Limb (tissue), 2 donors: ENCODE measurements around the gene PADI3.

ENCODE experiments used
- DNase-seq, 2 donors: peaks; one replicate each; pipeline ENCODE4 v3.0.0-alpha.2; 2016; ENCODE audit errors: extremely low spot score in 2 of 2

The PADI3 gene, protein sequence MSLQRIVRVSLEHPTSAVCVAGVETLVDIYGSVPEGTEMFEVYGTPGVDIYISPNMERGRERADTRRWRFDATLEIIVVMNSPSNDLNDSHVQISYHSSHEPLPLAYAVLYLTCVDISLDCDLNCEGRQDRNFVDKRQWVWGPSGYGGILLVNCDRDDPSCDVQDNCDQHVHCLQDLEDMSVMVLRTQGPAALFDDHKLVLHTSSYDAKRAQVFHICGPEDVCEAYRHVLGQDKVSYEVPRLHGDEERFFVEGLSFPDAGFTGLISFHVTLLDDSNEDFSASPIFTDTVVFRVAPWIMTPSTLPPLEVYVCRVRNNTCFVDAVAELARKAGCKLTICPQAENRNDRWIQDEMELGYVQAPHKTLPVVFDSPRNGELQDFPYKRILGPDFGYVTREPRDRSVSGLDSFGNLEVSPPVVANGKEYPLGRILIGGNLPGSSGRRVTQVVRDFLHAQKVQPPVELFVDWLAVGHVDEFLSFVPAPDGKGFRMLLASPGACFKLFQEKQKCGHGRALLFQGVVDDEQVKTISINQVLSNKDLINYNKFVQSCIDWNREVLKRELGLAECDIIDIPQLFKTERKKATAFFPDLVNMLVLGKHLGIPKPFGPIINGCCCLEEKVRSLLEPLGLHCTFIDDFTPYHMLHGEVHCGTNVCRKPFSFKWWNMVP

DNA sequence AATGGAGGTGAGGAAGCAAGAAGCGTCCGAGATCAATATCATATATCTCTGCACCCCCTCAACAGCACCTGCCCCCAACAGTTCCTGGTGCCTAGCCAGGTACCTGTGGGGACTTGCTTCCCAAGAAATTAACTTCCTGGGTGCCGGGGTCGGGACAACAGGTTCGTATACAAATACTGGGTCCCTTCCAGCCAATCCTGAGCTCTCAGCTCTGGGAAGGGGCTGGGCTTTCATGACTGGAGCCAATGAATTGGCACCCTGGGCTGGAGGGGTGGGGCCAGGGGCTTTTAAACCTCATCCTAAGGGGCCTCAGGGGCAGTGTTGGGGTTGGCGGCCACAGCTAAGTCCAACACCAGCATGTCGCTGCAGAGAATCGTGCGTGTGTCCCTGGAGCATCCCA, at the start of gene PADI3:
TSS of gene PADI3 (plus strand) at position 318 of the 400 bp plus-strand sequence. CDS start at position 358, 40 bp downstream.
- no peak for DNase-seq

DNA sequence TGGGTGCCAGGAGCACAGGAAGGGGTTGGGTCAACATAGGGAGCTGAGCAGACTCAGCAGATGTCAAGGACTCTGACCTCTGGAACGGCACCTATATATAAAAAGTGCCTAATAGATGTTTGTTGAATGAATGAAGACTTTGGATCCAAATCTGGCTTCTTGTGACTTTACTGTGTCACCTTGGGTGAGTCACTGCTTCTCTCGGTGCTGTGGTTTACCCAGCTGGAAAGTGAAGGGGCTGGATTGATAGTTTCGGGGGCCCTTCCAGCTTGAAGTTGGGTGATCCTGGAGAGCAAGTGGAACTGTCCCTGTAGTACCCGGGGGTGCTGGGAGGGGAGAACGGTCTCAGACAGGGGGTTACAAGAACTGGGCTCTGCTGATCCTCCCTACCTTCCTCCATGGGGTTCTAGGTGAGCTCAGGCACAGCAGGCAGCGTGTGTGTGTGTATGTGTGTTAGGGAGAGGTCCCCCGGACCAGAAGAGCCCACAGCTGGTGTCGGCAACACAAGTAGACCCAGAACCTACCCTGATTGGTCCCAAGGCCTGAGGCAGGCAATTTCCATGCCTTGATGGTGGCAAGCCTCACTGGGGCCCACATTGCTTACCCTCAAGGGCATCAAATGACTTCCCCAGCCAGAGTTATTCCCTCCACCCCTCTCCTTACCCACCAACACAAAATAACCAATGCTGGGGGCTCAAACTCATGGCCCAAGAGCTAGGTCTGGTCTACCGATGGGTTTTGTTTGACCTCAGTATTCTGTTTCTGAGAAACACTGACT, 49.4 kb upstream of the PADI3 start:
- no peak for DNase-seq

DNA sequence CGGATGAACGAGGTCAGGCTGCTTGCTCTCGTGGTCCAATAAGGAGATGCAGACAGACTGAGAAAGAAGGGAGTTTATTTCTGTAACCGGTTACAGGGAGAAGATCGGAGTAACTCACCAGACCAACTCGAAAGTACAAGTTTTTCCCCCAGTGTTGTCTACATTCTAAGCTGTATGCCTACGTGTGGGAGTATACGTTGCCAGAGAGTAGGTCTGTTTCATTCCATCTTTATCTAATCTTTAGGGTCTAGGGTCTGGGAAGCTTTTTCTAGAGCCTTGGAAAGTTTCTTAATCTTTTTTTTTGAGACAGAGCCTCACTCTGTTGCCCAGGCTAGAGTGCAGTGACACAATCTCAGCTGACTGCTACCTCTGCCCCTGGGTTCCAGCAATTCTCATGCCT, 48.7 kb upstream of the PADI3 start:
- DNase-seq = no peak

DNA sequence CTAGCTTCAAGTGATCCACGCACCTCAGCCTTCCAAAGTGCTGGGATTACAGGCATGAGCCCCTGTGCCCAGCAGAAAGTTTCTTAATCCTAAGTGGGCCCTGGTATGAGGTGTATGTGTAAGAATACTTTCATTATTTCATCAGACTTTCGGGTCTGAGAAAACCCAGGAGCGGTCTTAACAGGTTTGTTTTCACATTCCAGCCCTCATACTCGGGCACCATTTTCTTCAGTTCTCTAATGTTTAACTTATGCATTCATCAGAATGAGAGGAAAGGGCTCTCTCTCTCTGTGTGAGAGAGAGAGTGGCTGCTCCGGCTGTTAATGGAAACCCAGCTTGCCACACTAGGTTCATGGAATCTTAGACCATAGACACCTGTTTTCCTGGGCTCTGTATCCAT, 48.1 kb upstream of the PADI3 start:
- no peak for DNase-seq

DNA sequence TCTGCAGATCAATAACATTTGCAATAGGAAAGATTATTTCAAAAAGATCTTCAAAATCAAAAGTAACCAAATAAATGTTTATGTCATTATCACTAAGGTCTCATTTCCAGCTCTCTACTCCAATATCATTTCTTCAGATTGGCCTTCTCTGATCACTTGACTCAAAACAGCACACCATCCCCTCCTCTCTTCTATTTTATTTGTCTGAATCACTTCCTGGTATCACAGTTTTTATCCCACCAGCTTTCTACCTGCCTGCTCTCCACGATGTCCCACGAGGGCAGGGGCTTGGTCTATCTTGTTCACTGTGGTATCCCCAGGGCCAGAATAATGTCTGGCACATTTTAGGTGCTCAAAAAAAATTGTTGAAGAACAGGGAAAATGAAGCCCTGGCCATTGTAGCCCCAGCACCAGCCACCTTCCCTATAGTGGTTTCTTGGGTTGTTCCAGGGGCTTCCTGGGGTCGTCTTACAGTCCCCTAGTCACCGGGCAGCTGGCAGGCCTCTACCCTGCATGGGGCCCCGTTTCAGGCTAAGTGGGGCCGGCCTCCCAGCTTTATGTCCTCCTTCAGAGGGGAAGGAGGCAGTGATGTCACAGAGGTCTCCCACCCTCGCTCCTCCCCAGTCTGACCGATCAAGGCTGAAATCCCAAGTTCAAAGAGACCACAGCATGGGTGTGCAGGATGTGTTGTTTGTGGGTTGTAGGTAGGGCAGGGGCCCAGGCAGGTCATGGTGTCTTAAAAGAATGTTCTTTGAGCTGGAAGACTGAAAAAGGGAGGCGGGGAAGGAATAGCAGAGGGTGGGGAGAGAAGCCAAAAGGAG, 47.5 kb upstream of the PADI3 start:
- peak in 1 of 2 donors; percentile 22 for DNase-seq

DNA sequence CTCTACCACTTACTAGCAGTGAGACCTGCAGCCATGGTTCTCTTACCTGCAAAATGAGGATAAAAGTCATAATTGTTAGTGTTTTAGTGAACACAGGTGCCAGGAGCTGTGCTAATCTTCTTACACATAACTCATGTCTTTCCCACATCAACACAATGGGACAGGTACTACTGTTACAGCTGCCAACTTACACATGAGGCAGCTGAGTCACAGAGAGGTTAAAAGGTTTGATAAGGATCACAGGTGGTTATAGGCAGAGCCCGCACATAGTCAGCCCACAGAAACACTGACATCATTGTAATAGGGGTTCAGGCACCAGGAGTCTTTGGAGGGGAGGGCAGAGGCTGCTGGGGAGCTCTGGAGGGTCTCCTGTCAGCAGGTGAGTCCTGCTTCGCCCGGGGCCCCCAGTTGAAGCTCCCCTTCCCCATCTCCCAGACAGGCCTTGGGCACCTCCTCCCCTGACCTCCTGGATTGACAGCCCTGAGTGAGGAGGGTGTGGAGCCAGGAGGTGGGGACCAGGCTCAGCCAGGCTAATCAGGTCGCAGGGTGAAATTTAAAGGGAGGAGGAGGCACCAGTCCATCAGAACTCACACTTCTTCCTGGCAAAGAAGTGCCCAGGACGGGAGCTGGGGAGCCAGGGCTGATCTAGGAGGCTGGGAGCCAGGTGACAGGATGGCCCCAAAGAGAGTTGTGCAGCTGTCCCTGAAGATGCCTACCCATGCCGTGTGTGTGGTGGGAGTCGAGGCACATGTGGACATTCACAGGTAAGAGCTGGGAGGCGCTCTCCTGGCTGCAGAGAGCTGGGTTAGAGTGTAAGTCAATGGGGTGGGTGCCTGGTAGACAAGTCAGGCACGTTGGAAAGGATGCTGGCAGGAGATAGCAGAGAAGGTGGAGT, 44.1 kb upstream of the PADI3 start, which contains the start of gene PADI1:
TSS of gene PADI1 (plus strand) at position 583 of the 895 bp plus-strand sequence. CDS start at position 673, 90 bp downstream.
- DNase-seq = no peak

DNA sequence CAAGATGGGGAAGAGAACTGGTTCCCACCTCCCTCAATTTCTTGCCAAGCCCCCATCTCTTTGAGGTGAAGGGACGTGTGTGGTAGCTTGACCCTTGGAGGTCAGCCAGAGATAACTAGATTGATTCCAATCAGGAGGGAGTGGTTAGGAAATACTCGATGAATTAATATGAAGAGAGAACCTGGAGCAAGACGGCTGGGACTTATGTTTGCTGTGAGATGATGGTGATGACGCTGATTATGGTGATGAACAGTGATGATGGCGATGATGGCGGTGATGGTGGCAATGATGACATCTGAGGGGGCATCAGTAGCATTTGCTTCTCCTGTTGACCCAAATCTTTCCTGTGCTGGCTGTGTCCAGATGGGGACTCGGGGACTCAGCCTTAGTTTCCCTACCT, 43.2 kb upstream of the PADI3 start:
- DNase-seq = no peak

DNA sequence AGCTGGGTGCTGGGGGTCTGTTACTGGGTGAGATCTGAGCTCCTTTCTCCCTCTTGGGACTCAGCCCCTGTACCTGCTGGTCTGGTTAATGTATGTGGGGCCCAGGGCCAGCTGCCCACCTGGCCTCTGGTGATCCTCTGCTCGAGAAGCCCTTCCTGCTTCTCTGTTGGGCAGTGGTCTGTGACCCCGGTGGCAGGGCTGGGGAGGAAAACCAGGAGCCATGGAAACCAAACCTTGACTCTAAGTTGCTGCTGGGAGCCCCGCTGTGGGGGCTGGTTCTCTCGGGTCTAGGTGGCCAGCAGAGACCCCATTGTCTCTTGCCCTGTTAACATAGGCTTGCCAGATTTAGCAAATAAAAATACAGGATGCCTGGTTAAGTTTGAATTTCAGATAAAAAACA, 42.7 kb upstream of the PADI3 start:
- no peak for DNase-seq

DNA sequence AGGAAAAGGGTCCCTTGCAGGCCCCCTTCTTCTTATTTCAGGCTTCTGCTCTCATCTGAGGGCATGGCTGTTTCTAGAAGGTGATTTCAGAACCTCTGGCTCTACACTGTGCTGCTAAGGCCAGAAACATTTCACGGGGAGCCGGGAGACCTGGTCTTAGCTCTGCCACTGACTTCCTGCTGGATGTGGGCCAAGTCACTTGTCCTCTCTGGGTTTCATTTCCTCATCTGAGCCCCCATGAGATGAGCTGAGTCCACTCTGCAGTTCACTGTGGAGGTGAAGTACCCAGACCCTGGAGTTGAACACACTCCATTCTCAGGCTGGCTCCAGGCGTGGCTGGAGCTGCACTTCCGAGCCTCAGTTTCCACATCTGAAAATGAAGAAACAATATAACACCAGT, 41.9 kb upstream of the PADI3 start:
- DNase-seq = no peak

DNA sequence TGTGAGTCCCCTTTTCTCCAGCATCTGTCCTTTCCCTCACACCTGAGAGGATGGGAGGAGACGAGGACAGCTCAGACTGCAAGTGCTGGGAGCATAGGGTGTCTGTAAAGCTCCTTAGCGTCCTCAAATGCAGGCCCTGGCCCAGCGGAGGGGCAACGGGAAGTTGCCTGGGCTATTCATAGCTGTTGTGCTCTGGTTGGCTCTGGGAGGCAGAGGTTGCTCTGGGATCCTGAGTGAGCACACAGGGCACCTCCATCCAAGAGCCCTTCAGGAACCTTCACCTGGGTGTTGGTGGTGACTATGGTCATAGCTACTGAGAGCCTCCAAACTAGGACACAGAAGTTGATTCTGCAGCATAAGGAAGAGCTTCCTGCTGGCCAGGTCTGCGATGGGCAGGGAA, 41.4 kb upstream of the PADI3 start:
- DNase-seq = no peak

DNA sequence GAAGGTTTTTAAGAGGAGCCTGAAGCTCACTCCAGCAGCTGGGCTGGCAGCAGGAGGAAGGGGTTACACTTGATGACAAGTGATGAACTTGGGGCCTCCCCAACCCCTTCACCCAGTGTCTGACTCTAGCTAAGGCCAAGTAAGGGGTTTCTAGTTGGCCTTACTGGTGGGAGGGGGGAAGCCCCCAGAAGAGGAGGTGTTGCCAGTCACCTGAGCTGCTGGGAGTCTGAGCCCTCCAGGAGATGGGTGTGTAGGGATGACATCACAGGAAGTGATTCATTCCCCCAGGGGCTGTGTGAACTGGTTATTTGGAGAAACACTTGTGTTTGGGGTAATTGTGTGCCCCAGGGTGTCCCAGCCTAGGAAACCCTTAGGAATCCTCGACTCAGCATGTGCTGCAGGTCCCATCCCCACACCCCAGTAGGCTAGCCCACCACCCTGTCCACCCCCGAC, 40.9 kb upstream of the PADI3 start:
- no peak for DNase-seq

DNA sequence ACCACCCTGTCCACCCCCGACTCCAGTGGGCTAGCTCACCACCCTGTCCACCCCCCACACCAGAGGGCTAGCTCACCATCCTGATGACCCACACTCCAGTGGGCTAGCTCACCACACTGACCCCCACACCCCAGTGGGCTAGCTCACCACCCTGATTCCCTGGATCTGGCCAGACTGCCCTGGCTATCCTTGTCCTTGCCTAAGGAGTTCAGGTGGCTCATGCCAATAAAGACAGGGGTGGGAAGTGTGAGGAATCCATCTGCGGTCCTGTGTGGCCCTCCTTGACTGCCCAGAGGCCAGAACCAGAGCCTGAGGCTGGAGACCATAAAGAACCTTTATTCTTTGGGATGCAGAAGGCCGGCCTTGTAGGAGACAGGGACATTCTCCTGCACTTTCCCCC, 40.4 kb upstream of the PADI3 start:
- DNase-seq = no peak

DNA sequence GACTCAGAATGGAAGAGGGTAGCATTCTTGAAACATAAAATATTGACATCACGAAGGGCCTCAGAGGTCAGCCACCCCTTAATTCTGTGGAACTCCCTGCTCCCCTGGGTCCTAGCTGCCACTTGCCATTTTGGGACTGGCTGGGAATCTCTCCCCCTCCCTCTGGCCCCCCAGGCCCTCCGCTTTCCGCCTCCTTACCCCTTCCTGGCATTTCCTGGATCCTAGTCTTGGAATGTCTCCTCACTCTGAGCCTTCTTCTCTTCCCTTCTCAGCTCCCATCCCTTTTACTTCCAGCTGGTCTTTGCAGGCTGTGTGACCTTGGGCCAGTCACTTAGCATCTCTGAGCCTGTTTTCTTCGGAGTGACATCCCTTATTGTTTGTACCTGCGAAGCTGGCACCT, 39.5 kb upstream of the PADI3 start:
- DNase-seq = no peak

DNA sequence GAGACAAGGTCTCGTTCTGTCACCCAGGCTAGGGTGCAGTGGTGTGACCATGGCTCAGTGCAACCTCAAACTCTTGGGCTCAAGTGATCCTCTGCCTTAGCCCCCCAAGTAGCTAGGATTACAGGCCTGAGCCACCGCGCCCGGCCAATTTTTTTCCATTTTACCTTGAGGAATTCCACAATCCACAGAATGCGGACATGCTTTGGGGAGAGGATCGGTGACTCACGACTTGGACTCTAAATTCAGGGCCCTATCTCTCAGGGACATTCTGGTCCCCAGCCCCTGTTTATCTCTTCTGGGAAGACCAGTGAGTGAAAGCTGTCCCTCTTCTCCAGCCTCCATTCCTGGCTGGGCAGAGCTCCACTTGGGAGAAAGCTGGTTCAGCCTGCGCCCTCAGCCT, 38.7 kb upstream of the PADI3 start:
- DNase-seq = no peak

DNA sequence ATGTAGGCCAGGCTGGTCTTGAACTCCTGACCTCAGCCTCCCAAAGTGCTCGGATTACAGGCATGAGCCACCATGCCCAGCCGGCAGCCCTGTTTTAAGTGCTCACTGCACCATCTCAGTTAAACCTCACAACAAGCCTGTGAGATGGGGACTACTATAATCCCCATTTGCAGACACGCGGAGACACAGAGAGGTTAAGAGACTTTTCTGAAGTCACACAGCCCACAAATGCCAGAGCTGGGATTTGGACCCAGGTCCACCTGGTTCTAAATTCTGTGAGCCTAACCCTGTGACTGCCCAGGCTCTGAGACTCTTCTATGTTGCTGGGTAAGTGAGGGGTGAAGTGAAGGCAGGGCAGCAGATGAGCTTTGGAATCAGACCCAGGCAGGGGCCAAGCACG, 37.5 kb upstream of the PADI3 start:
- no peak for DNase-seq

DNA sequence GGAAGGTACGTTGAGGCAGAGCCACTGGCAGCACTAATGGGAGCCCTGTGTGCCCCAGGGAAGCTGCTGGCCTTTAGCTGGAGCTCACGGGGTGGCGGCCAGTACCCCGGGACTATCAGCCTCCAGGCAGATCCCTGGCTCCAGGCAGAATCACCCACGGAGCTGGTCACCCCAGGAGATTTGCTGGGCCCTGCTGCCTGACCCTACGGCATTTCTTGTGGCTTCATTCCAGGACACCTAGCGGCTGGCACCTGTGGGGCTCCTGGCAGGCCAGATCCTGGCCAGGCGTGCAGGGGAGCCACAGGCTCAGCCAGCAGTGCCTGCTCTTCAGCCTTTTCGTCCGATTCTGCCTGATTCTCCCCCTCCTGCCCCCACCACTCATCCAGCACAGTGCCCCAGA, 36.9 kb upstream of the PADI3 start:
- DNase-seq = no peak

DNA sequence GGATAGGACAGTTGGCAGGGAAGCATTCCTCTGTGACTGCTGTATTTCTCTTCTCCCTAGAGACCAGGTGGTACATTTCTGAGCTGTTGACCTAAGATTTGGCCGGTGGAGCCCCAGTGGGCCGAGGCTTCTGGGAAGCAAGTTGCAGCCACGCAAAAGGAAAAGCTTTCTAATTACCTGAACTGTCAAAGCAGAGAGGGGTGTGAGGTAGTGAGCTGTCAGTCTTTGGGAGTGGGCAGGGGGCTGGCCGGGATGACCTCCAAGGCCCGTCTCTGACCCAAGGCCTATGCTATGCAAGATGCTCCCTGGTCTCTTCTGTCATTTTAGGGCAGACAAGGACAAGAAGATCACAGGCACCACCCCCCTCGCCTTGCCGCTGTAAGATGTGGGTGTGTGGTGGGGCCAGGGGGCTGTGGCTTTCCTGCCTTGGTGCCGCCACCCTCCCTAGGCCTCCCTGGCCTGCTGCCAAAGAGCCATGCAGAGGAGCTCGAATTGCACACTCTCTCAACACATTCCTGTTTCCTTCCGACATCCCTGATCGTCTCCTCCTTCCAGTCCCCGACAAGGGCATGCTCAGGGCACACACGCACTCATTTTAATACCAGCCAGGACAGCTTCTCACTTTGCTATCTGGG, 36.3 kb upstream of the PADI3 start:
- DNase-seq = peak; percentile 61 to 89

DNA sequence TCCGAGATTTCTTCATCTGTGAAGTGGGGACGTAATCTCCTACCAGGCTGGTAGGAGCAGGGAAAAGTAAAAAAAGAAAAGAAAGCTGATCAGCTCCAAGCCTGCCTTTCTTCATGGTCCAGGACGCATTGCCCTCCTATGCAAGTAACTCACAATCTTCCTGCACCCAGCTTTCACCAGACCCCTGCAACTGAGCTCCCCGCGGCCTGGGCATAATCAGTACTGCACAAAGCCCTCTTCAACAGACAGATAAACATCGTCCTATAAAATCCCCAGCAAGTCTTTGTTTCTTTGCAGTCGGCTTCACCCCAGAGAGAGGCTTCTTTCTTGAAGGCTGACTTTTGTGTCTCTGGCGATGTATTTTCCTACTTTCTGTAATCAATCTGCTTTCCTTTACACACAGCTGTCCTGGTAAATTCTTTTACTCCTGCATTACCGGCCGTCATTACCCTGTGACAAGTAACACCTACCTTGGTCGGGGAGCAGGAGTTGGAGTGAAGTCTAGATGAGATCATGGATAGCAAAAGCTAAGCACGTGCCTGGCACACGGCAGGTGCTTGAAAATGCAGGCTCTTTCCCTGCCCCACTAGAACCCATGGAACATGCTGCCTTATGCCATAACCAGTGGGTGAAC, 35.6 kb upstream of the PADI3 start:
- no peak for DNase-seq

DNA sequence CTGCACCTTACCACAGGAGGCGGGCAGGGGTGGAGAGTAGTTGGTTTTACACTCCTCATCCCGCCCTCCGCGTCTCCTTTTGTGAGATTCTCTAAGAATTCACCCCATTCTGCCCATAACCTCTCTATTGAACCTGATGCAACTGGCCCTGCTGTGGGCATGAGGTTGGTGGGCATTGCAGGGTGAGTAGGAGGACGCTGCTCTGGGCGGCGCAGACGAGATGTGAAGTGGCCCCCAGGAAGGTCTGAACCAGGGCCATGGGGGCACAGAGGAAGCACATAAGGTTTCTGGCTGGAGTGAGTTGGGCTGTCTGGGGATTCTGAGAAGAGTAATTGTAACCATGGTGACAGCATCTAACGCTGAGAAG, 35.1 kb upstream of the PADI3 start:
- no peak for DNase-seq
